IMR-90 (cell line): ENCODE measurements around the gene FBXO9.

Source experiments
- BHLHE40 ChIP-seq: fragments of 150-350 bp; IDR thresholded peaks from 2 replicates; pipeline ENCODE4 v1.6.1; 2016; ENCODE audit warnings: mild to moderate bottlenecking, low read depth, low read length
- MAZ ChIP-seq: IDR thresholded peaks from 2 replicates; pipeline ENCODE4 v1.6.1; 2012; ENCODE audit warnings: low read depth, mild to moderate bottlenecking, low read length, improper control_type of control experiment, moderate library complexity, borderline replicate concordance
- POLR2A ChIP-seq: IDR thresholded peaks from 2 replicates; pipeline ENCODE4 v1.6.1; 2012; ENCODE audit warnings: mild to moderate bottlenecking, low read depth, low read length
- RAD21 ChIP-seq: IDR thresholded peaks from 2 replicates; pipeline ENCODE4 v1.6.1; 2012; ENCODE audit warnings: low read length, improper control_type of control experiment
- TF ChIP-seq, protein P1 (sequence below): conservative IDR thresholded peaks from 2 replicates; pipeline ENCODE4 v1.5.1; 2012; ENCODE audit warnings: mild to moderate bottlenecking, low read depth, low read length, improper control_type of control experiment

GRCh38 chr6:53069427-53069826 lies 4.2 kb downstream of the FBXO9 start:
- no peak for TF ChIP-seq BHLHE40
- TF ChIP-seq, protein P1, sequence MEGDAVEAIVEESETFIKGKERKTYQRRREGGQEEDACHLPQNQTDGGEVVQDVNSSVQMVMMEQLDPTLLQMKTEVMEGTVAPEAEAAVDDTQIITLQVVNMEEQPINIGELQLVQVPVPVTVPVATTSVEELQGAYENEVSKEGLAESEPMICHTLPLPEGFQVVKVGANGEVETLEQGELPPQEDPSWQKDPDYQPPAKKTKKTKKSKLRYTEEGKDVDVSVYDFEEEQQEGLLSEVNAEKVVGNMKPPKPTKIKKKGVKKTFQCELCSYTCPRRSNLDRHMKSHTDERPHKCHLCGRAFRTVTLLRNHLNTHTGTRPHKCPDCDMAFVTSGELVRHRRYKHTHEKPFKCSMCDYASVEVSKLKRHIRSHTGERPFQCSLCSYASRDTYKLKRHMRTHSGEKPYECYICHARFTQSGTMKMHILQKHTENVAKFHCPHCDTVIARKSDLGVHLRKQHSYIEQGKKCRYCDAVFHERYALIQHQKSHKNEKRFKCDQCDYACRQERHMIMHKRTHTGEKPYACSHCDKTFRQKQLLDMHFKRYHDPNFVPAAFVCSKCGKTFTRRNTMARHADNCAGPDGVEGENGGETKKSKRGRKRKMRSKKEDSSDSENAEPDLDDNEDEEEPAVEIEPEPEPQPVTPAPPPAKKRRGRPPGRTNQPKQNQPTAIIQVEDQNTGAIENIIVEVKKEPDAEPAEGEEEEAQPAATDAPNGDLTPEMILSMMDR: no peak
- TF ChIP-seq RAD21: no peak
- TF ChIP-seq MAZ: no peak
- TF ChIP-seq POLR2A: no peak
